Measurements from ENCODE around the gene FDX2. TPM values are rescaled to one million over a fixed set of nuclear protein-coding genes. Genes with fewer than 3 reads are reported as not detected.

Gene FDX2
- total and polyA plus RNA-seq, 2 of the 4 experiments (the other 2 are of a cell fraction): 39.8 to 72.0 TPM

GRCh38 chr19:10316229-10317044 is 622 bp upstream of the FDX2 start:
- 55% methylated on average over 4 of the region's 19 CpGs; no CpG with 5 or more reads in 1 of the 2 experiments for WGBS, 2 experiments (ENCODE audit: extremely low coverage in 2 of 2, insufficient read length in 1 of 2)
- H3K4me3 ChIP-seq (ENCODE audit: insufficient read depth, low read depth, low read length): no peak overlapping the region
- H2BK15ac ChIP-seq (ENCODE audit: low read depth, low read length): no peak overlapping the region
- H3K9me3 ChIP-seq (ENCODE audit: control insufficient read depth, insufficient read depth, low read length): no peaks in the 10 kb centered on the region
- H3K36me3 ChIP-seq (ENCODE audit: control insufficient read depth, insufficient read depth, low read length): peaks cover 30% of the 10 kb centered on the region
- ATAC-seq (ENCODE audit: low read depth) (no peak), DNase-seq (no peak)
- TF ChIP-seq CHD1 (IDR thresholded peaks at IDR 0.05; ENCODE audit: low read depth, low read length) (no peak), CEBPB (IDR thresholded peaks at IDR 0.05; ENCODE audit: low read depth, low read length) (no peak), SMC3 (IDR thresholded peaks at IDR 0.05; ENCODE audit: low read depth, low read length) (no peak)
- no peak overlapping the region for H4K91ac ChIP-seq (ENCODE audit: insufficient read depth, low read depth, low read length)
- dilution Hi-C loops (cut with HindIII; ENCODE audit: low sequenced_read_pairs, unreplicated experiment): no loop called here
- peak overlapping the region; percentile 33 for H2AK9ac ChIP-seq (replicated peaks; ENCODE audit: low read depth, low read length, poor library complexity)
- no peak overlapping the region for H3K23ac ChIP-seq (ENCODE audit: low read depth, low read length)
- H3K27ac ChIP-seq (ENCODE audit: insufficient read depth, low read length): no peak overlapping the region
- H2BK120ac ChIP-seq (ENCODE audit: low read depth, low read length): no peak overlapping the region
- H2BK5ac ChIP-seq (ENCODE audit: low read depth, low read length, poor library complexity, severe bottlenecking): no peak overlapping the region
- intact Hi-C loops (cut with micrococcal nuclease): no loop called here
- H2BK20ac ChIP-seq (ENCODE audit: low read depth, low read length): no peak overlapping the region
- no peak overlapping the region for H3K4ac ChIP-seq (ENCODE audit: low read depth, low read length)
- H2AK5ac ChIP-seq (ENCODE audit: low read depth, low read length): 0 out of 2 replicates have a peak overlapping the region, but pooled peaks have one; percentile 7
- no peaks in the 10 kb centered on the region for H4K20me1 ChIP-seq (ENCODE audit: insufficient read depth, low read length)
- H3K27me3 ChIP-seq (ENCODE audit: control insufficient read depth, insufficient read depth, low read length): no peaks in the 10 kb centered on the region
- CTCF ChIA-PET: no interaction called here
- POLR2A ChIA-PET (ENCODE audit: unreplicated experiment): no interaction called here
- peaks cover 7% of the 10 kb centered on the region; the same call in 1 of the 2 replicates for H3K9me1 ChIP-seq (ENCODE audit: insufficient read depth, low read length)
- H4K5ac ChIP-seq (ENCODE audit: low read depth, low read length): no peak overlapping the region
- peaks cover 14 to 19% of the 10 kb centered on the region in 2 experiments for H3K79me1 ChIP-seq (ENCODE audit: low read depth in 1 of 2, low read length in 2 of 2)
- no peak overlapping the region for H3K18ac ChIP-seq (ENCODE audit: low read depth, low read length)
- H3K14ac ChIP-seq (replicated peaks; ENCODE audit: low read depth, low read length): no peak overlapping the region
- H3K9ac ChIP-seq (ENCODE audit: low read depth, low read length): peak overlapping the region; percentile 33; the same call in 1 of the 2 replicates
- no peaks in the 10 kb centered on the region for H3K4me1 ChIP-seq (ENCODE audit: control insufficient read depth, insufficient read depth, low read length)
- H2AFZ ChIP-seq (replicated peaks; ENCODE audit: low read length, poor library complexity): peak overlapping the region; percentile 93
- peak overlapping the region; percentile 51 to 85; a peak in 3 of 4 replicates for H4K8ac ChIP-seq (ENCODE audit: low read depth in 2 of 2, low read length in 2 of 2)
- no peak overlapping the region for H3K56ac ChIP-seq (ENCODE audit: extremely low read depth, insufficient read depth, low read length)
- TSS peak; percentile 89 for BruUV-seq (replicated peaks)
- no peak overlapping the region for H3K4me2 ChIP-seq (ENCODE audit: low read depth, low read length)
- in situ Hi-C loops (cut with MboI; ENCODE audit: low sequenced_read_pairs): no loop called here
